ENCODE data around the gene MACROD2. TPM values are rescaled to one million over a fixed set of nuclear protein-coding genes. Genes with fewer than 3 reads are reported as not detected.

Gene MACROD2
- total RNA-seq, 4 donors from 2014 or later: 1.8 to 4.8 (median 2.9) TPM

GRCh38 chr20:15613530-15613929 lies 1618.2 kb downstream of the MACROD2 start:
- Histone ChIP-seq H3K36me3 (no peaks in the 10 kb centered on the region), H3K4me1 (no peaks in the 10 kb centered on the region), H3K4me3 (no peak overlapping the region), H3K9me3 (no peaks in the 10 kb centered on the region), H3K27me3 (no peaks in the 10 kb centered on the region), H3K27ac (no peak overlapping the region)
- 22 to 30% methylated on average over 4 of the region's 4 CpGs for WGBS, 2 donors
- intact Hi-C loops (cut with DNase I): no loop called here
- DNase-seq: no peak
- no peak for TF ChIP-seq POLR2A (IDR thresholded peaks at IDR 0.05)
- TF ChIP-seq CTCF (IDR thresholded peaks at IDR 0.05): no peak

GRCh38 chr20:15616626-15617025 lies 1621.3 kb downstream of the MACROD2 start:
- H3K36me3 ChIP-seq: no peaks in the 10 kb centered on the region
- no peaks in the 10 kb centered on the region for H3K9me3 ChIP-seq
- no peak for TF ChIP-seq POLR2A (IDR thresholded peaks at IDR 0.05)
- no peak for TF ChIP-seq CTCF (IDR thresholded peaks at IDR 0.05)
- H3K4me3 ChIP-seq: no peak overlapping the region
- DNase-seq: no peak
- WGBS, 2 donors: 59 to 61% methylated on average over 1 of the region's 1 CpG
- intact Hi-C loops (cut with DNase I): no loop called here
- no peak overlapping the region for H3K27ac ChIP-seq
- H3K4me1 ChIP-seq: no peaks in the 10 kb centered on the region
- no peaks in the 10 kb centered on the region for H3K27me3 ChIP-seq

GRCh38 chr20:15618110-15618509 lies 1622.8 kb downstream of the MACROD2 start:
- H3K4me1 ChIP-seq: no peaks in the 10 kb centered on the region
- 78 to 84% methylated on average over 2 of the region's 2 CpGs for WGBS, 2 donors
- no peak for DNase-seq
- H3K4me3 ChIP-seq: no peak overlapping the region
- no peak overlapping the region for H3K27ac ChIP-seq
- H3K36me3 ChIP-seq: no peaks in the 10 kb centered on the region
- no peak for TF ChIP-seq POLR2A (IDR thresholded peaks at IDR 0.05)
- no peak for TF ChIP-seq CTCF (IDR thresholded peaks at IDR 0.05)
- intact Hi-C loops (cut with DNase I): no loop called here
- no peaks in the 10 kb centered on the region for H3K9me3 ChIP-seq
- H3K27me3 ChIP-seq: no peaks in the 10 kb centered on the region

GRCh38 chr20:15618912-15619311 lies 1623.6 kb downstream of the MACROD2 start:
- no peaks in the 10 kb centered on the region for H3K36me3 ChIP-seq
- intact Hi-C loops (cut with DNase I): no loop called here
- DNase-seq: no peak
- WGBS, 2 donors: 71 to 81% methylated on average over 5 of the region's 5 CpGs
- H3K4me1 ChIP-seq: no peaks in the 10 kb centered on the region
- no peak overlapping the region for H3K4me3 ChIP-seq
- H3K27me3 ChIP-seq: no peaks in the 10 kb centered on the region
- no peak overlapping the region for H3K27ac ChIP-seq
- H3K9me3 ChIP-seq: no peaks in the 10 kb centered on the region
- TF ChIP-seq POLR2A (IDR thresholded peaks at IDR 0.05): no peak
- no peak for TF ChIP-seq CTCF (IDR thresholded peaks at IDR 0.05)

- H3K4me3 ChIP-seq: no peak overlapping the region
- no peaks in the 10 kb centered on the region for H3K4me1 ChIP-seq
- intact Hi-C loops (cut with DNase I): no loop called here
- DNase-seq: no peak
- H3K27me3 ChIP-seq: no peaks in the 10 kb centered on the region
- WGBS, 2 donors: 93% methylated on average over 3 to 4 of the region's 4 CpGs
- no peaks in the 10 kb centered on the region for H3K36me3 ChIP-seq
- H3K27ac ChIP-seq: no peak overlapping the region
- TF ChIP-seq CTCF (IDR thresholded peaks at IDR 0.05) (no peak), POLR2A (IDR thresholded peaks at IDR 0.05) (no peak)
- no peaks in the 10 kb centered on the region for H3K9me3 ChIP-seq
These were observed 1624.0 kb downstream of the MACROD2 start for GRCh38 chr20:15619341-15619740.
